ENCODE data around the gene PDE4D.

PDE4D gene

DNA sequence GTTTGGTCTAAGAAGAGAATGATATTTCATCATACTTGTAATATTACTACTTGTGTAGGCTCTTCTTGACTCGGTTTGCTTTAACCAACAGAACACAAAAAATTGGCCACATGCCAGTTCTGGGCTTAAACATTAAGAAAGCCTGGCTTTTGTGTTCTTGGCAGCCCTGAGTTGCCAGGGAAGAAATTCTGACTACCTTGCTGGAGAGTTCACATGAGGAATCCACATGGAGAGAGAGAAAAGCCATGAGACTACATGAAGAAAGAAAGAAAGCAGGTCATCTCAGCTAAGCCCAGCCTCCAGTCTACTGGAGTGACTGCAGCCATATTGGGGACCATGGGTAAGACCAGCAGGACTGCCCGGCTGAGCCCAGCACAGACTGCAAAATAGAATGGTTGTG lies 785.8 kb downstream of the PDE4D start:
- DNase-seq (ENCODE audit: insufficient read length, low spot score): no peak
- no peak for FAIRE-seq
- TF ChIP-seq PAX5 (IDR thresholded peaks at IDR 0.05; ENCODE audit: insufficient read depth, low read length, severe bottlenecking): no peak
- no peak for TF ChIP-seq POLR2AphosphoS5 (IDR thresholded peaks at IDR 0.05; ENCODE audit: low read depth, low read length)

DNA sequence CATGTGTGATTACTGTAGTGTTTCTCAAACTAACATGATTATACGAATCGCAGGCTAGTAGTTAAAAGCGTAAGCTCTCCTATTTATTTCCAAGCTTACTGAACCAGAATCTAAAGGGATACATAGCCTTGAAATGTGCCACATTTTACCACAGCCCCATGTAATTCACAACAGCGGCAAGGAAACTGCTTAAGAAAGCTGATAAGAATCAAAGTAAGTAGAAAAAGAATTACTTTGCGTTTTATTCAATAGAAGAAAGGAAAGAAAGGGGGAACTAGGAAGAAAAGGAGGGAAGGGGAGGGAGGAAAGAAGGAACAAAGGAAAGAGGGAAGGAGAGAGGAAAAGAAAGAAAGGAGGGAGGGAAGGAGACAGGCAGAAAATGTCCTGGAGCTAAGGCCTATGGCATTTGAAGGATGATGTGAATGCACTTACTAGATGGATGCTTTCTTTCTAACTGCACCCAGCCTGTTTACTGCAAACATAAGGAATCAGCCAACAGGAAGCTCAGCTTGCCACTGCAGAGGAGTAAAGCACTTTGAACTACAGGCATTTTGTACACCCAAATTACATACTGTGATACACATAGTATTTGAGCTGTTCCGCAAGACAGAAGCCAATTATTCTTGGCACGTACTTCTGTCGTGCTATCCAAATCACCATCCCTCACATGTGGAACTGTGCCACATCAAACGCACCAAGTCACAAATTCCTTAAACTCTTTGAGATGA lies 789.0 kb downstream of the PDE4D start:
- DNase-seq (ENCODE audit: insufficient read length, low spot score) (no peak), FAIRE-seq (no peak)
- TF ChIP-seq TAF1 (IDR thresholded peaks at IDR 0.05; ENCODE audit: low read depth, low read length) (no peak), POU2F2 (IDR thresholded peaks at IDR 0.05; ENCODE audit: low read depth, low read length) (no peak)

DNA sequence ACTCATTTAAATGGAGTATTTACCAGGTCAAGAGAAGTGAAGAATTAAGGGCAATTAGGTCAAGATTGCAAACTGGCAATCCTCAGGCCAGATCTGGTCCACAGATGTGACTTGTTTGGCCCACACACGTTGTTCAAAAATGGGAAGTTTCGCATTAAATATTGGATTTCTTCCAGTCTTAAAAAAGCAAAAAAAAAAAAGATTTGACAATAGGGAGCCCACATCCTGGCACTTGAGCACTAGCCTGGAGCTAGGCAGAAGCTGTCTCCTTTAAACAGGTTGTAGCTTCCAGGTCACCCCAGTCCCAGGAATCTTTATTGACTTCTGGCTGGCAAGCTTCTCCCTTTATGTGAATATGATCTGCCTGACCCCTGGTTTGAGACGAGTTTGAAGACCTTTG lies 790.2 kb downstream of the PDE4D start:
- TF ChIP-seq SPI1 (IDR thresholded peaks at IDR 0.05; ENCODE audit: low read depth, low read length) (no peak), POLR2AphosphoS5 (IDR thresholded peaks at IDR 0.05; ENCODE audit: low read depth, low read length) (no peak), TAF1 (IDR thresholded peaks at IDR 0.05; ENCODE audit: low read depth, low read length) (no peak)
- DNase-seq (ENCODE audit: insufficient read length, low spot score) (no peak), FAIRE-seq (no peak)

GRCh38 chr5:59102437-59102836 lies 791.1 kb downstream of the PDE4D start:
- TF ChIP-seq TAF1 (IDR thresholded peaks at IDR 0.05; ENCODE audit: low read depth, low read length) (no peak), PAX5 (IDR thresholded peaks at IDR 0.05; ENCODE audit: insufficient read depth, low read length, severe bottlenecking) (no peak), POLR2AphosphoS5 (IDR thresholded peaks at IDR 0.05; ENCODE audit: low read depth, low read length) (no peak)
- FAIRE-seq: no peak
- no peak for DNase-seq (ENCODE audit: insufficient read length, low spot score)

GRCh38 chr5:59100875-59101274 lies 792.7 kb downstream of the PDE4D start:
- no peak for DNase-seq (ENCODE audit: insufficient read length, low spot score)
- FAIRE-seq: no peak
- TF ChIP-seq PAX5 (IDR thresholded peaks at IDR 0.05; ENCODE audit: insufficient read depth, low read length, severe bottlenecking) (no peak), TAF1 (IDR thresholded peaks at IDR 0.05; ENCODE audit: low read depth, low read length) (no peak), POLR2A (IDR thresholded peaks at IDR 0.05; ENCODE audit: low read depth, low read length) (no peak), POLR2AphosphoS5 (IDR thresholded peaks at IDR 0.05; ENCODE audit: low read depth, low read length) (no peak), SPI1 (IDR thresholded peaks at IDR 0.05; ENCODE audit: low read depth, low read length) (no peak), POU2F2 (IDR thresholded peaks at IDR 0.05; ENCODE audit: low read depth, low read length) (no peak)

DNA sequence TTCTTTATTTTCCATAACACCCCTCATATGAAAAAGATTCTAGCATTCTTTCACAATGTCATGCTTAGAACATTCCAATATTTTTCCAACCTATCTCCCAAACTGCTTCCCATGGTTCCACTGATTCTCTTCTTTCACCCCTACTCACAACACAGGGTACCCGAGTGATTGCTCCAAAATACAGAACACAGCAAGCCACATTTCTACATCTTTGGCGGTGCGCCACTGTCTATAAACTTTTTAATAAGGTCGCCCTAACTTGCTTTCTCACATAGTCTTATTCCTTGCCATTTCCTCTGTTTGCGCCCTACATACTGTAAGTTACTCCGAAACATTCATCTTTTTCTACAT lies 793.6 kb downstream of the PDE4D start:
- no peak for FAIRE-seq
- TF ChIP-seq SPI1 (IDR thresholded peaks at IDR 0.05; ENCODE audit: low read depth, low read length): no peak
- TF ChIP-seq POLR2AphosphoS5 (IDR thresholded peaks at IDR 0.05; ENCODE audit: low read depth, low read length): no peak
- no peak for TF ChIP-seq POLR2A (IDR thresholded peaks at IDR 0.05; ENCODE audit: low read depth, low read length)
- TF ChIP-seq PAX5 (IDR thresholded peaks at IDR 0.05; ENCODE audit: insufficient read depth, low read length, severe bottlenecking): no peak
- TF ChIP-seq POU2F2 (IDR thresholded peaks at IDR 0.05; ENCODE audit: low read depth, low read length): no peak
- no peak for TF ChIP-seq TAF1 (IDR thresholded peaks at IDR 0.05; ENCODE audit: low read depth, low read length)
- DNase-seq (ENCODE audit: insufficient read length, low spot score): no peak

DNA sequence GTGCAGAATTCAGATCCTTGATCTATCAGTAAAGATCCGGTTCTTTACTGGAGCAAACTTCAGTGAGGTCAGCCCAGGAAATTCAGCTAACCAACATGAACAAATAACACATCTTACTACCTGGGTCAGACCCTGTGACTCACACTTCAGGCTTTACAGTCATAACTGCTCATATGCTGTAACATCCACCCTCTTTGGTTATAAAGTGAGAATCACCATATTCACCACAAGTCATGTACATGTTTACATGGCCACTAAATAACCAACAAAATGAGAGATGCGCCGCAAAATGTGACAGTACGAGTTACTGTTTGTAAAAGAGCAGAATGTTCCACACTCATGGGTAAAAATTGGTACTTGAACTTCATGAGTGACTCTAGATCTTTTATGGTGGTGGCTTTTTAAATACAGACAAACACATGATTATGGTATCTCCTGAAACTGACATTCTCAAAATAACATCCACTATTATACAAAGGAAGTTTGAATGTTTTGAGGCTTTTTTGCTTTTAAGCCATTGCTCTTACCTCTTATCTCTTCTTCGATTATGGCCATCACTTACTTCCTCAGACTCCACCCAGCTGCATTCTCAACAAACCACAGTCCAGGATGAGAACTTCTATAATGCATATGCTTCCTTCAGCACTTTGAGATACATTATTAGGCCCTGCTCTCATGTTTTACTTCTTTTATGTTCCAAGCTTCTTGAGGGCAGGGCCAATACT lies 794.1 kb downstream of the PDE4D start:
- DNase-seq (ENCODE audit: insufficient read length, low spot score): no peak

DNA sequence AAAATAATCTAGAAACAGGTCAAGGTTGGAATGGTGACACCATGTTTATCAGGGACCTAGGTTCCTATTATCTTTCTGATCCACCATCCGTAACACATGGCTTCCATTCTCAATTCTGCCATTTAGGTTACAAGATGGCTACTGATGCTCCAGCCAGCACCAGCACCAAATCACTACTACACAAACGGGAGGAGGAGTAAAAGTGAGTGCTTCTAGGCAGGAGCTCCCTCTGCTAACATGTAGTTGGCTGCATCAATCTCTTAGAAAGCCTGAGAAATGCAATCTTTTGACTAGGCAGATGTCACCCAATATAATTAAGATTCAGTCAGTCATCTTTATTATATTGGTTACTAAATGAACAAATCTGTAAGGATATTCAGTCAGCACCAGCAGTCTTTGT lies 794.8 kb downstream of the PDE4D start:
- FAIRE-seq (no peak), DNase-seq (ENCODE audit: insufficient read length, low spot score) (no peak)
- TF ChIP-seq TAF1 (IDR thresholded peaks at IDR 0.05; ENCODE audit: low read depth, low read length) (no peak), PAX5 (IDR thresholded peaks at IDR 0.05; ENCODE audit: insufficient read depth, low read length, severe bottlenecking) (no peak), POU2F2 (IDR thresholded peaks at IDR 0.05; ENCODE audit: low read depth, low read length) (no peak), SPI1 (IDR thresholded peaks at IDR 0.05; ENCODE audit: low read depth, low read length) (no peak), POLR2A (IDR thresholded peaks at IDR 0.05; ENCODE audit: low read depth, low read length) (no peak), POLR2AphosphoS5 (IDR thresholded peaks at IDR 0.05; ENCODE audit: low read depth, low read length) (no peak)

More for the DNA sequence above, 794.1 kb downstream of the PDE4D start:
- TF ChIP-seq POU2F2 (IDR thresholded peaks at IDR 0.05; ENCODE audit: low read depth, low read length) (no peak), POLR2A (IDR thresholded peaks at IDR 0.05; ENCODE audit: low read depth, low read length) (no peak), PAX5 (IDR thresholded peaks at IDR 0.05; ENCODE audit: insufficient read depth, low read length, severe bottlenecking) (no peak), TAF1 (IDR thresholded peaks at IDR 0.05; ENCODE audit: low read depth, low read length) (no peak), POLR2AphosphoS5 (IDR thresholded peaks at IDR 0.05; ENCODE audit: low read depth, low read length) (no peak)
- no peak for FAIRE-seq

GRCh38 chr5:59097712-59098111 lies 795.8 kb downstream of the PDE4D start:
- no peak for DNase-seq (ENCODE audit: insufficient read length, low spot score)
- TF ChIP-seq SPI1 (IDR thresholded peaks at IDR 0.05; ENCODE audit: low read depth, low read length): no peak
- TF ChIP-seq POLR2AphosphoS5 (IDR thresholded peaks at IDR 0.05; ENCODE audit: low read depth, low read length): no peak
- TF ChIP-seq PAX5 (IDR thresholded peaks at IDR 0.05; ENCODE audit: insufficient read depth, low read length, severe bottlenecking): no peak
- TF ChIP-seq POLR2A (IDR thresholded peaks at IDR 0.05; ENCODE audit: low read depth, low read length): no peak
- no peak for TF ChIP-seq TAF1 (IDR thresholded peaks at IDR 0.05; ENCODE audit: low read depth, low read length)
- no peak for TF ChIP-seq POU2F2 (IDR thresholded peaks at IDR 0.05; ENCODE audit: low read depth, low read length)
- no peak for FAIRE-seq

DNA sequence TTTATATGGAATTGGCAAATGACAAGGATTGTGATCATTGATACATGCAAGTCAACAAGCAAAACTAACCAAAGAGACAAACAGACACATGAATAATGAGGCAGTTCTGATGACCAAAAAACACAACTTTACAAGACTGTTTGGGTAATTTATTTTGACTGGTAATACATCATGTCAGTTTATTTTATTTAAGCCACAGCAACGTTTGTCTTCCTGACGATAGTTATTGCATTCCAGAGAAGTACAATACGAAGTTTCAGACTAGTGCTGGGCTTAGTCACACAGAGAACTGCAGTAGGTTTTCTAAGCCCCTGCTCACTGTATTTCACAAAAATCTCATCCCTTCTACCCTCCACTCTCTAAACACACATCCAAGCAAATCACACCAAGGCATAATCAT lies 796.4 kb downstream of the PDE4D start:
- no peak for TF ChIP-seq PAX5 (IDR thresholded peaks at IDR 0.05; ENCODE audit: insufficient read depth, low read length, severe bottlenecking)
- no peak for DNase-seq (ENCODE audit: insufficient read length, low spot score)
- FAIRE-seq: no peak
